K562 (cell line): ENCODE data around the gene WNT2. TPM values are rescaled to one million over a fixed set of nuclear protein-coding genes. Genes with fewer than 3 reads are reported as not detected.

ENCODE experiments used
- ATAC-seq: fragments of 200-7000 bp; cut with Tn5 transposase; 3 replicates; pipeline ENCODE4 v1.9.1; 2020; ENCODE audit warnings: moderate library complexity
- BruUV-seq: library from RNA; stranded (reverse); fragments of 400-500 nt; replicated peaks from 2 replicates; lab custom pipeline; 2021; lab: Mats Ljungman, UMichigan
- CTCF ChIA-PET: fragments of 300-600 bp; formaldehyde crosslinking; extraction: SDS; loops from one replicate; lab custom pipeline; 2021; ENCODE audit warnings: low intra/inter-chr PET ratio; lab: Yijun Ruan, JAX
- POLR2A ChIA-PET: fragments of 300-600, 350-650 bp; sonication (Branson Sonifier 250); formaldehyde crosslinking; extraction: SDS; loops from one replicate; lab custom pipeline; 2021; ENCODE audit warnings: antibody characterized with exemption, inconsistent platforms; lab: Yijun Ruan, JAX
- DNase-seq, 4 experiments: peaks; one replicate each; pipeline versions ENCODE4 v3.0.0 to v3.0.0-alpha.2; 2011 to 2018; ENCODE audit warnings: low spot score in 3 of 4, mixed read lengths in 3 of 4; ENCODE audit errors: extremely low read depth in 1 of 4
- FAIRE-seq: peaks from 2 replicates; lab custom pipeline; 2011; peaks lifted over from hg19 to GRCh38; lab: Jason Lieb, UNC
- H2AFZ ChIP-seq: 2 replicates; pipeline ENCODE4 v1.6.0; 2011; ENCODE audit warnings: low read depth, low read length, control low read depth, inconsistent platforms
- H3K27ac ChIP-seq: fragments of 200-600 bp; 3 replicates; pipeline ENCODE4 v1.8.0; 2011; ENCODE audit warnings: low read depth, mild to moderate bottlenecking, control low read depth, inconsistent platforms, low read length, moderate library complexity, mixed read lengths; ENCODE audit errors: extremely low read depth
- H3K27me3 ChIP-seq, 2 experiments: fragments of 300-600 bp in 1 of 2; 2 replicates in 1 of 2; 3 replicates in 1 of 2; pipeline versions ENCODE4 v1.6.0 to v1.8.0; 2011; ENCODE audit warnings: inconsistent platforms in 2 of 2, low read length in 2 of 2, mild to moderate bottlenecking in 1 of 2, mixed read lengths in 1 of 2, moderate library complexity in 1 of 2; ENCODE audit not compliant: control insufficient read depth in 2 of 2, insufficient read depth in 2 of 2
- H3K36me3 ChIP-seq: fragments of 300-600 bp; 3 replicates; pipeline ENCODE4 v1.8.0; 2011; ENCODE audit warnings: mild to moderate bottlenecking, low read length, inconsistent platforms; ENCODE audit not compliant: control insufficient read depth, insufficient read depth
- H3K4me1 ChIP-seq, 2 experiments: fragments of 200-600 bp in 1 of 2; replicated peaks in 1 of 2; 2 replicates in 1 of 2; 3 replicates in 1 of 2; pipeline versions ENCODE4 v1.5.1 to v1.8.0; 2011; ENCODE audit warnings: inconsistent platforms in 2 of 2, low read length in 2 of 2, mild to moderate bottlenecking in 1 of 2, mixed read lengths in 1 of 2, moderate library complexity in 1 of 2; ENCODE audit not compliant: control insufficient read depth in 2 of 2, insufficient read depth in 2 of 2
- H3K4me2 ChIP-seq: 2 replicates; pipeline ENCODE4 v1.6.1; 2011; ENCODE audit warnings: low read length, control low read depth, inconsistent platforms, mixed read lengths; ENCODE audit not compliant: insufficient read depth
- H3K4me3 ChIP-seq: fragments of 200-600 bp; sonication (generic), shearing (Covaris generic); 2 replicates; pipeline ENCODE4 v1.5.1; 2016; ENCODE audit warnings: control low read depth, inconsistent platforms
- H3K79me2 ChIP-seq: fragments of 200-600 bp; 3 replicates; pipeline ENCODE4 v1.8.0; 2011; ENCODE audit warnings: low read length, inconsistent platforms; ENCODE audit not compliant: control insufficient read depth, insufficient read depth
- H3K9ac ChIP-seq, 2 experiments: 2 replicates each; pipeline versions ENCODE4 v1.6.0 to v1.6.1; 2011; ENCODE audit warnings: low read depth in 2 of 2, low read length in 2 of 2, control low read depth in 1 of 2, inconsistent platforms in 1 of 2, mild to moderate bottlenecking in 1 of 2, mixed read lengths in 1 of 2; ENCODE audit not compliant: insufficient read depth in 1 of 2
- H3K9me1 ChIP-seq: one replicate; pipeline ENCODE4 v1.6.0; 2011; ENCODE audit warnings: inconsistent platforms, mild to moderate bottlenecking, low read length, moderate library complexity; ENCODE audit not compliant: control insufficient read depth, insufficient read depth
- H3K9me3 ChIP-seq: replicated peaks from 2 replicates; pipeline ENCODE4 v1.5.1; 2011; ENCODE audit warnings: low read depth, low read length, inconsistent platforms; ENCODE audit not compliant: control insufficient read depth, insufficient read depth
- H4K20me1 ChIP-seq: replicated peaks from 2 replicates; pipeline ENCODE4 v1.6.1; 2011; ENCODE audit warnings: low read length, inconsistent platforms, mixed read lengths; ENCODE audit not compliant: control insufficient read depth, insufficient read depth
- C11orf30 ChIP-seq: fragments of 450-650 bp; IDR thresholded peaks from 2 replicates; pipeline ENCODE4 v1.6.1; 2016; ENCODE audit warnings: low read depth, mild to moderate bottlenecking
- L3MBTL2 ChIP-seq: fragments of 450-650 bp; IDR thresholded peaks from 2 replicates; pipeline ENCODE4 v1.6.1; 2016; ENCODE audit warnings: mild to moderate bottlenecking, moderate library complexity
- MED1 ChIP-seq: sonication (generic); formaldehyde crosslinking; IDR thresholded peaks from 2 replicates; pipeline ENCODE4 v1.8.1; 2023; ENCODE audit warnings: missing genetic modification reagents, borderline replicate concordance
- NCOA4 ChIP-seq: fragments of 450-650 bp; IDR thresholded peaks from 2 replicates; pipeline ENCODE4 v1.6.1; 2018; ENCODE audit warnings: mild to moderate bottlenecking; ENCODE audit not compliant: partially characterized antibody
- SP1 ChIP-seq: sonication (generic); formaldehyde crosslinking; IDR thresholded peaks from 2 replicates; pipeline ENCODE4 v1.8.1; 2022; ENCODE audit warnings: mild to moderate bottlenecking, missing genetic modification reagents
- TAF15 ChIP-seq: fragments of 200-400 bp; formaldehyde crosslinking; IDR thresholded peaks from 2 replicates; pipeline ENCODE4 v1.6.1; 2017; ENCODE audit warnings: mild to moderate bottlenecking, low read depth, low read length, moderate library complexity
- ZBTB1 ChIP-seq: sonication (generic); formaldehyde crosslinking; IDR thresholded peaks from 2 replicates; pipeline ENCODE4 v1.8.1; 2023; ENCODE audit warnings: missing genetic modification reagents, low read depth, mild to moderate bottlenecking, borderline replicate concordance
- ZNF133 ChIP-seq: fragments of 250-450 bp; sonication (Bioruptor Pico); IDR thresholded peaks from 2 replicates; pipeline ENCODE4 v1.4.0; 2020; ENCODE audit warnings: mild to moderate bottlenecking
- ZNF274 ChIP-seq: IDR thresholded peaks from 2 replicates; pipeline ENCODE4 v1.6.1; 2011; ENCODE audit warnings: low read depth, mild to moderate bottlenecking, low read length, moderate library complexity, borderline replicate concordance
- WGBS: fragments of 100-300 bp; shearing (Covaris generic); methylation state at CpG from one replicate; pipeline ENCODE4 v1.1.6; 2016; ENCODE audit warnings: low coverage, mixed read lengths; ENCODE audit not compliant: insufficient coverage; ENCODE audit errors: missing lambda C conversion rate; 5-methylcytosine and 5-hydroxymethylcytosine counted together
- in situ Hi-C: fragments of 300-500 bp; cut with MboI; formaldehyde crosslinking; loops from 4 replicates; pipeline ENCODE4 v1.15.0; 2018; ENCODE audit warnings: inconsistent platforms, mixed read lengths
- intact Hi-C: fragments of 100-400 bp; cut with micrococcal nuclease; formaldehyde crosslinking; loops from 2 replicates; pipeline ENCODE4 v1.14.2; 2022
- polyA plus RNA-seq, 8 experiments: library from polyadenylated mRNA; depleted of rRNA in 4 of 8; stranded (reverse) in 5 of 8; unstranded in 3 of 8; fragments of >200 nt; fragmentation: Nextera tagmentation in 2 of 8; fragmentation: Illumina TruSeq in 1 of 8; extraction: Ambion mirVana in 2 of 8; extraction: Trizol in 1 of 8; gene quantifications; 2 replicates each; pipeline versions ENCODE4 v1.2.1 to v1.2.3, GENCODE V29; 2011 to 2014; ENCODE audit warnings: inconsistent platforms in 1 of 8, missing spikeins in 1 of 8
- total RNA-seq, 7 experiments: library from RNA; depleted of rRNA in 6 of 7; stranded (reverse); fragments of >200 nt in 6 of 7; fragmentation: Illumina TruSeq in 2 of 7; extraction: Trizol in 2 of 7; gene quantifications; 2 replicates each; pipeline versions ENCODE4 v1.2.1 to v1.2.3, GENCODE V29; 2011 to 2021; ENCODE audit warnings: low replicate concordance in 1 of 7
- TF ChIP-seq, protein P1 (sequence below): fragments of 250-450 bp; sonication (Bioruptor Pico); IDR thresholded peaks from 2 replicates; pipeline ENCODE4 v1.4.0; 2020; ENCODE audit warnings: borderline replicate concordance
- TF ChIP-seq, protein P2 (sequence below): fragments of 250-450 bp; sonication (Bioruptor Pico); IDR thresholded peaks from 2 replicates; pipeline ENCODE4 v1.4.0; 2020; ENCODE audit warnings: mild to moderate bottlenecking
- TF ChIP-seq, protein P3 (sequence below): IDR thresholded peaks from 2 replicates; pipeline ENCODE4 v1.6.1; 2014; ENCODE audit warnings: antibody characterized with exemption
- TF ChIP-seq, protein P4 (sequence below): sonication (generic); formaldehyde crosslinking; IDR thresholded peaks from 2 replicates; pipeline ENCODE4 v1.9.0; 2022; ENCODE audit warnings: mild to moderate bottlenecking, missing genetic modification reagents
- TF ChIP-seq, protein P5 (sequence below): sonication (generic); formaldehyde crosslinking; IDR thresholded peaks from 2 replicates; pipeline ENCODE4 v1.8.0; 2022; ENCODE audit warnings: mild to moderate bottlenecking, missing genetic modification reagents

WNT2 gene
- total and polyA plus RNA-seq, 9 of the 15 experiments (the other 6 are each of a cell fraction or from before 2014, with no cell fraction given) = 0.04 TPM; not detected in 8

DNA sequence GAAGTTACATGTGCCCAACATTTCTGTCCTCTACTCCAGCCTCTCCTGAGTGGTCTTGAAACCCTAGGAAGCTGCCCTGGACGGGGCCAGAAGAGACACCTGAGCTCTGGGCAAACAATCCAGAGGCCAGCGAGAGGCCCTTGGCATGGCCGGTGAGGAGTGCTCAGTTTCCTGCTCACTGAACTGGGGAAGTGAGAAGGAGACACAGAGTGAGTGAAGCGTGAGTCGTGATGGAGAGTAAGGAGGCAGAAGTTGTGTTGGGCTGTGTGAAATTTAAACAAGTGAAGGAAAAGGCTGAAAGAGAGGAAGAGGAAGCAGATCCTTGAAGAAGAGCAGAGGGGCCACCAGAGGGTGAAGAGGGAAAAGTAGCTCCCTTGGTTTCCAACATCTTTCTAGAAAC, 73.2 kb downstream of the WNT2 start:
- Histone ChIP-seq H2AFZ (no peak overlapping the region), H3K79me2 (no peaks in the 10 kb centered on the region), H3K27me3 (peaks cover 13 to 24% of the 10 kb centered on the region in 2 experiments; a peak in 4 of 5 replicates), H3K9me1 (no peaks in the 10 kb centered on the region), H3K4me1 (no peaks in the 10 kb centered on the region), H3K36me3 (no peaks in the 10 kb centered on the region), H4K20me1 (no peaks in the 10 kb centered on the region), H3K4me2 (no peak overlapping the region), H3K9me3 (no peaks in the 10 kb centered on the region; the same call in 1 of the 2 replicates), H3K27ac (no peak overlapping the region), H3K4me3 (no peak overlapping the region), H3K9ac (no peak overlapping the region)
- DNase-seq (no peak), ATAC-seq (no peak), FAIRE-seq (no peak)
- BruUV-seq = no TSS peak
- in situ Hi-C loops (no loop called here), intact Hi-C loops (no loop called here)
- WGBS = 0% methylated on average over 5 of the region's 5 CpGs
- ChIA-PET CTCF (no interaction called here), POLR2A (interaction anchor here (0.5 kb wide), 1 partner anchor 12 kb away, joined by 3 read pairs; no protein-coding TSS in a partner anchor)
- TF ChIP-seq, protein P1, sequence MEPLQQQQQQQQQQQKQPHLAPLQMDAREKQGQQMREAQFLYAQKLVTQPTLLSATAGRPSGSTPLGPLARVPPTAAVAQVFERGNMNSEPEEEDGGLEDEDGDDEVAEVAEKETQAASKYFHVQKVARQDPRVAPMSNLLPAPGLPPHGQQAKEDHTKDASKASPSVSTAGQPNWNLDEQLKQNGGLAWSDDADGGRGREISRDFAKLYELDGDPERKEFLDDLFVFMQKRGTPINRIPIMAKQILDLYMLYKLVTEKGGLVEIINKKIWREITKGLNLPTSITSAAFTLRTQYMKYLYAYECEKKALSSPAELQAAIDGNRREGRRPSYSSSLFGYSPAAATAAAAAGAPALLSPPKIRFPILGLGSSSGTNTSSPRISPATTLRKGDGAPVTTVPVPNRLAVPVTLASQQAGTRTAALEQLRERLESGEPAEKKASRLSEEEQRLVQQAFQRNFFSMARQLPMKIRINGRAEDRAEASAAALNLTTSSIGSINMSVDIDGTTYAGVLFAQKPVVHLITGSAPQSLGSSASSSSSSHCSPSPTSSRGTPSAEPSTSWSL (CRISPR knock-in tag) = no peak
- TF ChIP-seq ZNF274 (no peak), TAF15 (no peak), ZNF133 (CRISPR knock-in tag) (no peak), L3MBTL2 (no peak), MED1 (CRISPR knock-in tag) (no peak), C11orf30 (no peak), ZBTB1 (CRISPR knock-in tag) (no peak), NCOA4 (no peak), SP1 (CRISPR knock-in tag) (no peak)
- TF ChIP-seq, protein P2, sequence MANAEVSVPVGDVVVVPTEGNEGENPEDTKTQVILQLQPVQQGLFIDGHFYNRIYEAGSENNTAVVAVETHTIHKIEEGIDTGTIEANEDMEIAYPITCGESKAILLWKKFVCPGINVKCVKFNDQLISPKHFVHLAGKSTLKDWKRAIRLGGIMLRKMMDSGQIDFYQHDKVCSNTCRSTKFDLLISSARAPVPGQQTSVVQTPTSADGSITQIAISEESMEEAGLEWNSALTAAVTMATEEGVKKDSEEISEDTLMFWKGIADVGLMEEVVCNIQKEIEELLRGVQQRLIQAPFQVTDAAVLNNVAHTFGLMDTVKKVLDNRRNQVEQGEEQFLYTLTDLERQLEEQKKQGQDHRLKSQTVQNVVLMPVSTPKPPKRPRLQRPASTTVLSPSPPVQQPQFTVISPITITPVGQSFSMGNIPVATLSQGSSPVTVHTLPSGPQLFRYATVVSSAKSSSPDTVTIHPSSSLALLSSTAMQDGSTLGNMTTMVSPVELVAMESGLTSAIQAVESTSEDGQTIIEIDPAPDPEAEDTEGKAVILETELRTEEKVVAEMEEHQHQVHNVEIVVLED (CRISPR knock-in tag) = no peak
- TF ChIP-seq, protein P3, sequence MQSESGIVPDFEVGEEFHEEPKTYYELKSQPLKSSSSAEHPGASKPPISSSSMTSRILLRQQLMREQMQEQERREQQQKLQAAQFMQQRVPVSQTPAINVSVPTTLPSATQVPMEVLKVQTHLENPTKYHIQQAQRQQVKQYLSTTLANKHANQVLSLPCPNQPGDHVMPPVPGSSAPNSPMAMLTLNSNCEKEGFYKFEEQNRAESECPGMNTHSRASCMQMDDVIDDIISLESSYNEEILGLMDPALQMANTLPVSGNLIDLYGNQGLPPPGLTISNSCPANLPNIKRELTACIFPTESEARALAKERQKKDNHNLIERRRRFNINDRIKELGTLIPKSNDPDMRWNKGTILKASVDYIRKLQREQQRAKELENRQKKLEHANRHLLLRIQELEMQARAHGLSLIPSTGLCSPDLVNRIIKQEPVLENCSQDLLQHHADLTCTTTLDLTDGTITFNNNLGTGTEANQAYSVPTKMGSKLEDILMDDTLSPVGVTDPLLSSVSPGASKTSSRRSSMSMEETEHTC = no peak
- TF ChIP-seq, protein P4, sequence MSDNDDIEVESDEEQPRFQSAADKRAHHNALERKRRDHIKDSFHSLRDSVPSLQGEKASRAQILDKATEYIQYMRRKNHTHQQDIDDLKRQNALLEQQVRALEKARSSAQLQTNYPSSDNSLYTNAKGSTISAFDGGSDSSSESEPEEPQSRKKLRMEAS (CRISPR knock-in tag) = no peak
- TF ChIP-seq, protein P5, sequence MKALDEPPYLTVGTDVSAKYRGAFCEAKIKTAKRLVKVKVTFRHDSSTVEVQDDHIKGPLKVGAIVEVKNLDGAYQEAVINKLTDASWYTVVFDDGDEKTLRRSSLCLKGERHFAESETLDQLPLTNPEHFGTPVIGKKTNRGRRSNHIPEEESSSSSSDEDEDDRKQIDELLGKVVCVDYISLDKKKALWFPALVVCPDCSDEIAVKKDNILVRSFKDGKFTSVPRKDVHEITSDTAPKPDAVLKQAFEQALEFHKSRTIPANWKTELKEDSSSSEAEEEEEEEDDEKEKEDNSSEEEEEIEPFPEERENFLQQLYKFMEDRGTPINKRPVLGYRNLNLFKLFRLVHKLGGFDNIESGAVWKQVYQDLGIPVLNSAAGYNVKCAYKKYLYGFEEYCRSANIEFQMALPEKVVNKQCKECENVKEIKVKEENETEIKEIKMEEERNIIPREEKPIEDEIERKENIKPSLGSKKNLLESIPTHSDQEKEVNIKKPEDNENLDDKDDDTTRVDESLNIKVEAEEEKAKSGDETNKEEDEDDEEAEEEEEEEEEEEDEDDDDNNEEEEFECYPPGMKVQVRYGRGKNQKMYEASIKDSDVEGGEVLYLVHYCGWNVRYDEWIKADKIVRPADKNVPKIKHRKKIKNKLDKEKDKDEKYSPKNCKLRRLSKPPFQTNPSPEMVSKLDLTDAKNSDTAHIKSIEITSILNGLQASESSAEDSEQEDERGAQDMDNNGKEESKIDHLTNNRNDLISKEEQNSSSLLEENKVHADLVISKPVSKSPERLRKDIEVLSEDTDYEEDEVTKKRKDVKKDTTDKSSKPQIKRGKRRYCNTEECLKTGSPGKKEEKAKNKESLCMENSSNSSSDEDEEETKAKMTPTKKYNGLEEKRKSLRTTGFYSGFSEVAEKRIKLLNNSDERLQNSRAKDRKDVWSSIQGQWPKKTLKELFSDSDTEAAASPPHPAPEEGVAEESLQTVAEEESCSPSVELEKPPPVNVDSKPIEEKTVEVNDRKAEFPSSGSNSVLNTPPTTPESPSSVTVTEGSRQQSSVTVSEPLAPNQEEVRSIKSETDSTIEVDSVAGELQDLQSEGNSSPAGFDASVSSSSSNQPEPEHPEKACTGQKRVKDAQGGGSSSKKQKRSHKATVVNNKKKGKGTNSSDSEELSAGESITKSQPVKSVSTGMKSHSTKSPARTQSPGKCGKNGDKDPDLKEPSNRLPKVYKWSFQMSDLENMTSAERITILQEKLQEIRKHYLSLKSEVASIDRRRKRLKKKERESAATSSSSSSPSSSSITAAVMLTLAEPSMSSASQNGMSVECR (CRISPR knock-in tag) = no peak
